SK-N-SH (cell line): ENCODE data around the gene SLC25A51.

Experiments used
- CTCF ChIP-seq: fragments of 200-600 bp; sonication (generic); IDR thresholded peaks from 2 replicates; pipeline ENCODE4 v1.6.1; 2017; ENCODE audit warnings: antibody characterized with exemption, mild to moderate bottlenecking, moderate library complexity
- ELF1 ChIP-seq: IDR thresholded peaks from 2 replicates; pipeline ENCODE4 v1.4.0; 2012
- EP300 ChIP-seq, 2 experiments: IDR thresholded peaks; 2 replicates each; pipeline versions ENCODE4 v1.4.0 to v1.6.1; 2012; ENCODE audit warnings: borderline replicate concordance in 1 of 2, low read depth in 1 of 2, low read length in 1 of 2
- FOXJ3 ChIP-seq: sonication (generic); formaldehyde crosslinking; IDR thresholded peaks from 2 replicates; pipeline ENCODE4 v1.5.1; 2020; ENCODE audit warnings: mild to moderate bottlenecking, missing genetic modification reagents
- MXI1 ChIP-seq: IDR thresholded peaks from 2 replicates; pipeline ENCODE4 v1.6.1; 2012; ENCODE audit warnings: mild to moderate bottlenecking, low read depth, low read length, improper control_type of control experiment
- NRF1 ChIP-seq: IDR thresholded peaks from 2 replicates; pipeline ENCODE4 v1.6.1; 2012; ENCODE audit warnings: low read depth, mild to moderate bottlenecking, low read length
- RAD21 ChIP-seq: IDR thresholded peaks from 2 replicates; pipeline ENCODE4 v1.6.1; 2012; ENCODE audit warnings: mild to moderate bottlenecking, low read length
- SIN3A ChIP-seq: IDR thresholded peaks from 2 replicates; pipeline ENCODE4 v1.6.1; 2012; ENCODE audit warnings: low read depth, mild to moderate bottlenecking, low read length, moderate library complexity, borderline replicate concordance
- SMC3 ChIP-seq: IDR thresholded peaks from 2 replicates; pipeline ENCODE4 v1.6.1; 2012; ENCODE audit warnings: low read depth, low read length, improper control_type of control experiment
- TAF1 ChIP-seq: IDR thresholded peaks from 2 replicates; pipeline ENCODE4 v1.6.1; 2012; ENCODE audit warnings: low read depth, mild to moderate bottlenecking, low read length, moderate library complexity, borderline replicate concordance
- TCF12 ChIP-seq: IDR thresholded peaks from 2 replicates; pipeline ENCODE4 v1.4.0; 2012
- YY1 ChIP-seq: IDR thresholded peaks from 2 replicates; pipeline ENCODE4 v1.4.0; 2012; ENCODE audit warnings: low read depth, mild to moderate bottlenecking
- ZBTB33 ChIP-seq: IDR thresholded peaks from 2 replicates; pipeline ENCODE4 v1.4.0; 2012; ENCODE audit warnings: low read depth, borderline replicate concordance

- TF ChIP-seq SMC3 (no peak), RAD21 (no peak), ELF1 (no peak), CTCF (no peak), TAF1 (no peak), MXI1 (no peak), FOXJ3 (no peak), YY1 (no peak), EP300 (IDR thresholded peaks at IDR 0.05; ENCODE audit: borderline replicate concordance in 1 of 2, low read depth in 1 of 2, low read length in 1 of 2) (no peak), NRF1 (no peak), SIN3A (no peak), ZBTB33 (no peak), TCF12 (no peak)
These were observed 19.3 kb upstream of the SLC25A51 start for GRCh38 chr9:37923118-37923795.
